GM19043 (cell line): Measurements from ENCODE around the gene KDM7A.

ENCODE experiments used
- ATAC-seq: cut with Tn5 transposase; IDR thresholded peaks from one replicate; pipeline ENCODE4 v1.9.1; 2021; ENCODE audit warnings: low read depth; ENCODE audit not compliant: unreplicated experiment

Gene KDM7A

GRCh38 chr7:140096459-140096858, 80.3 kb downstream of the KDM7A start:
- ATAC-seq, result no peak

GRCh38 chr7:140093375-140093774, 83.4 kb downstream of the KDM7A start:
- ATAC-seq, result no peak

GRCh38 chr7:140085447-140085846, 91.3 kb downstream of the KDM7A start:
- no peak for ATAC-seq

- peak; percentile 96 for ATAC-seq
These were observed 91.8 kb downstream of the KDM7A start for GRCh38 chr7:140084972-140085371.

GRCh38 chr7:140084142-140084655, 92.6 kb downstream of the KDM7A start:
- no peak for ATAC-seq

GRCh38 chr7:140082770-140083169, 94.0 kb downstream of the KDM7A start:
- no peak for ATAC-seq

- ATAC-seq, result no peak
These were observed 94.9 kb downstream of the KDM7A start for GRCh38 chr7:140081774-140082425.

- no peak for ATAC-seq
These were observed 95.9 kb downstream of the KDM7A start for GRCh38 chr7:140080919-140081318.

- ATAC-seq, result no peak
These were observed 97.7 kb downstream of the KDM7A start for GRCh38 chr7:140079121-140079536.

GRCh38 chr7:140078392-140078791, 98.4 kb downstream of the KDM7A start:
- no peak for ATAC-seq

- no peak for ATAC-seq
These were observed 102.0 kb downstream of the KDM7A start for GRCh38 chr7:140074780-140075179.

- ATAC-seq, result no peak
These were observed 106.2 kb downstream of the KDM7A start for GRCh38 chr7:140070546-140070945.

- no peak for ATAC-seq
These were observed 107.4 kb downstream of the KDM7A start for GRCh38 chr7:140069298-140069949.

GRCh38 chr7:140068033-140068432, 108.8 kb downstream of the KDM7A start:
- no peak for ATAC-seq

GRCh38 chr7:140067052-140067451, 109.7 kb downstream of the KDM7A start:
- ATAC-seq, result no peak

- peak; percentile 87 for ATAC-seq
These were observed 114.1 kb downstream of the KDM7A start, which contains the start of gene PARP12 for GRCh38 chr7:140062528-140063299. PARP12 (minus strand) TSS chr7:140062951; CDS start chr7:140062847, 104 bp downstream.

GRCh38 chr7:140062118-140062527, 114.7 kb downstream of the KDM7A start:
- peak; percentile 23 for ATAC-seq

GRCh38 chr7:140061607-140061930, 115.2 kb downstream of the KDM7A start:
- no peak for ATAC-seq

GRCh38 chr7:140060788-140061606, 115.8 kb downstream of the KDM7A start:
- ATAC-seq, result no peak

GRCh38 chr7:140060243-140060630, 116.5 kb downstream of the KDM7A start:
- ATAC-seq, result no peak
